Fibroblast of the aortic adventitia (primary cell): ENCODE results near the gene SBF2. TPM values are rescaled to one million over a fixed set of nuclear protein-coding genes. Genes with fewer than 3 reads are reported as not detected.

Experiments used
- DNase-seq: peaks from one replicate; pipeline ENCODE4 v3.0.0-alpha.2; 2010; ENCODE audit warnings: low read depth
- H3K4me3 ChIP-seq: 2 replicates; pipeline ENCODE4 v1.5.1; 2011; ENCODE audit warnings: low read depth, mild to moderate bottlenecking, control low read depth, low read length, moderate library complexity
- total RNA-seq: library from RNA; depleted of rRNA; stranded (reverse); fragments of >200 nt; gene quantifications from 2 replicates; pipeline ENCODE4 v1.2.3, GENCODE V29; 2012; ENCODE audit warnings: low replicate concordance
- TF ChIP-seq, protein P1 (sequence below): IDR thresholded peaks from 2 replicates; pipeline ENCODE4 v1.5.1; 2011; ENCODE audit warnings: mild to moderate bottlenecking, low read length, control low read depth, inconsistent platforms; ENCODE audit not compliant: insufficient read depth

Gene SBF2
- total RNA-seq, 1 donor = 65.3 TPM

DNA sequence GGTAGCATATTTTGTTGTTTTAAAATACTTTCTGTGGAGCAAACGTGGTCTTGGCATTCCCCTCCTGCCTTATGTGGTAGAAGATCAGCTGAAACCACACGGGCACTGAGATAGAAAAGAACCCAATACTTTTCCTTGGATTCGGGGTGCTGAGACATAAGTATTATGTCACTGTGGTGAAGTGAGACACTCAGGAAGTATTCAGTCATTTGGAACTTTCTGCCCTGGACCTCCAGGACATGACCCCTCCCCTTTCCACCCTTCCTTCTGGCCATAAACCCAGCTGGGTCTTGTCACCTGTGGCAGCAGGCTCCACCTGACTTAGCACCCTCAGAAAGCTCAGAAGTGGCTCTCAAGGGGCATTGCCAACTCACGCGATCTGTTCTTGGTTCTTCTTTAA is 506.8 kb downstream of the SBF2 start:
- TF ChIP-seq, protein P1, sequence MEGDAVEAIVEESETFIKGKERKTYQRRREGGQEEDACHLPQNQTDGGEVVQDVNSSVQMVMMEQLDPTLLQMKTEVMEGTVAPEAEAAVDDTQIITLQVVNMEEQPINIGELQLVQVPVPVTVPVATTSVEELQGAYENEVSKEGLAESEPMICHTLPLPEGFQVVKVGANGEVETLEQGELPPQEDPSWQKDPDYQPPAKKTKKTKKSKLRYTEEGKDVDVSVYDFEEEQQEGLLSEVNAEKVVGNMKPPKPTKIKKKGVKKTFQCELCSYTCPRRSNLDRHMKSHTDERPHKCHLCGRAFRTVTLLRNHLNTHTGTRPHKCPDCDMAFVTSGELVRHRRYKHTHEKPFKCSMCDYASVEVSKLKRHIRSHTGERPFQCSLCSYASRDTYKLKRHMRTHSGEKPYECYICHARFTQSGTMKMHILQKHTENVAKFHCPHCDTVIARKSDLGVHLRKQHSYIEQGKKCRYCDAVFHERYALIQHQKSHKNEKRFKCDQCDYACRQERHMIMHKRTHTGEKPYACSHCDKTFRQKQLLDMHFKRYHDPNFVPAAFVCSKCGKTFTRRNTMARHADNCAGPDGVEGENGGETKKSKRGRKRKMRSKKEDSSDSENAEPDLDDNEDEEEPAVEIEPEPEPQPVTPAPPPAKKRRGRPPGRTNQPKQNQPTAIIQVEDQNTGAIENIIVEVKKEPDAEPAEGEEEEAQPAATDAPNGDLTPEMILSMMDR = no peak

DNA sequence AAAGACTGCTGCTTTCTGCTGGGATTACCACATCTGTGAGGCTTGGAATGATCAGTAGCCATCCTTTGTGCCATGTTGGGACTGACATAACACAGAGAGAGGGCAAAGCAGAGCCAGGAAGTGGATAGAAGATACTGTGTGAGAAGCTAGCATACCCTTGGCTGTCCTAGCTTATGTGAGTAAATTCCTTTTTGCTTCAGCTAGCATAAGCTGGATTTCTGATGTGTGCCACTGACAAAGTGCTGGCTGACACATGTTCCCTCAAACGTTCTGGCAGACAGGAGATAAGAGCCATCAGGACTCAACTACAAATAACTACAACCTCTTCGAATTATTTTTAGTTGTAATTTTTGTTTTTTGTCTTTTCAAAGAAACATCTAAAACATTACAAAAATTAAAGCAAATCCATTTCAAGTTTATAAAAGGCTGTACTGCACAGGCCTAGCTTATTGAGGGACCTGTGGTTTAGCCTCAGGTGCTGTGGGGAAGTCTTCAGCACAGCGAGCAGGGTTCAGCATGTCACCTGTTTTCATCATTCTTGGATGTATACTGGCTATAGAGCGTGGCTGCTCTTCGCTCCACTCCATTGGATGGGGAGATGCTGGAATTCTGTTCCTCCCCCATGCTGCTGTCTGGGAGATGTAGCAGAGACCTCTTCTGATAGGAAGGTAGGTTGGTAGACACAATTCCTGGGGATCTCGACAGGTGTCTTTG is 509.3 kb downstream of the SBF2 start:
- DNase-seq = peak; percentile 40
- no peak overlapping the region for H3K4me3 ChIP-seq
- TF ChIP-seq, protein P1 = no peak

More for the DNA sequence above, 506.8 kb downstream of the SBF2 start:
- H3K4me3 ChIP-seq = no peak overlapping the region
- DNase-seq = no peak

DNA sequence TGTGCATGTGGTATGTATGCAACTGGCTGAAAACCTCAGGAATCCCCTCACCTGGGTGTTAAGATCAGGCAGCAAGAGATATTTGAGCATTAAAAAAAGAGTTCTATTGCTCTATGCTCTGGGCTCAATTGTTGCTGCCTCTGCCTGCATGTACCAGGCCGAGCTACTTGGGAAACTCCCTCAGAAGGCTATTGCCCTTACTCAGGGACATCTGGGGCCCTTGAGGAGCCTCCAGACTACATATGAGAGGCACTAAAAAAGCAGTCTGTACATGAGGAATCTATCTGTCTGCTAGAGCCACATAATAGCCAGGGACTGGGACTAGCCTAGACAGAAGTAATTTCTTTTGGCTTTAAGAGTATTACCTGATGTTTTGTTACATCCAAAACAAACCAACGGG is 510.0 kb downstream of the SBF2 start:
- no peak overlapping the region for H3K4me3 ChIP-seq
- TF ChIP-seq, protein P1 = no peak
- DNase-seq = no peak

DNA sequence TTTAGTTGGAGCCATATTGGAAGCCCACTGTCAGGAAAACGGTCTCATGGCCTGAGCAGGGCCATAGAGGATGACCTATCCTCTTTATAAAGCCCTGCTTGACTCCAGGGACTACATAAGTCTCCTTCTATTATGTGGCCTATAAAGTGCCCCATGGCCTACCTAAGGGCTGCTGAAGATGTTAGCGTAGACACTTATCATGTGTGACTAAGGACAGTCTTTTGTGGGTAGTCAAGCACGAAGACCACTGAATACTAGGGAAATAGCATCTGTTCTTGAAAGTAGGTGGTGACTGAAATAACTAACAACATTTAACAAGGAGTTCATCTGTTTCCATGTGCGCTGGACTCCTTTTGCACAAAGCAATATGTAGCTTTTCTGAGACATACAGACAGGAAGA is 513.1 kb downstream of the SBF2 start:
- DNase-seq = no peak
- TF ChIP-seq, protein P1 = no peak
- no peak overlapping the region for H3K4me3 ChIP-seq

DNA sequence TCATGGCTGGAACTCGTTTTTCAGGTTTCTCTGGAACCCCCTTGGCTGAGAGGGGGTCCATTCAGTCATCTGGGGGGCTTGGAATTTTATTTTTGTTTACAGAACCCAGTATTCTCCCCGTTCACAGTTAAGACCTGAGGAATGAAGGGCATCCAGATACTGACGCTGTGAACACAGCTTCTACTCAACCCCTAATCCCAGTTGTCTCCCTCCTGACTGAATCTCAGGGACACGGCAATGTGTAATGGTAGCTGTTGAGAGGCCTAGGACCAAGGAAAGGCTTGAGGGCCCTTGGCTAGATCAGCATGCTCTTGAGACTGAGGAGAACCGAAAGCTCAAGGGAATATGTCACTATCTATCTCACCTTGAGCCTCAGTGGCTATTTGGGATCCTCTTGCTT is 516.5 kb downstream of the SBF2 start:
- no peak overlapping the region for H3K4me3 ChIP-seq

DNA sequence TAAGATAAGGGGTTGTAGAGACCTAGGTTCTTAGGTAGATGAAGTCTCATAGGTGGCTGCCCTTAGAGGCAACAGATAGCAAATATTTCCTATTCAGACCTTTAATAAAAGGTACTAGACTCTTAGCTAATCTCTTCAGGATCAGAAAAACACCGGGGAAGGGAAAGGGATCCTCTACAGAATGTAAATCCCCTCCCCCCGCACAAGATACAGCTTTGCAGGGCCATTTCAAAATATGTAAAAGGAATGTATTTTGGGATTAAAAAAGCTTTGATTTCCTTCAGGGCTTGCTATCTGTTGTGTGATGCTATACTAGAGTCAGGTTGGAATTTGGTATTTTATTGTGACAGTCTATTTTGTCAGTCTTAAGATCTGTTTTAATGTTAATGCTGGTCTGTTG is 517.0 kb downstream of the SBF2 start:
- DNase-seq = no peak
- H3K4me3 ChIP-seq = no peak overlapping the region
- TF ChIP-seq, protein P1 = no peak

More for the DNA sequence above, 516.5 kb downstream of the SBF2 start:
- TF ChIP-seq, protein P1 = no peak
- DNase-seq = no peak

DNA sequence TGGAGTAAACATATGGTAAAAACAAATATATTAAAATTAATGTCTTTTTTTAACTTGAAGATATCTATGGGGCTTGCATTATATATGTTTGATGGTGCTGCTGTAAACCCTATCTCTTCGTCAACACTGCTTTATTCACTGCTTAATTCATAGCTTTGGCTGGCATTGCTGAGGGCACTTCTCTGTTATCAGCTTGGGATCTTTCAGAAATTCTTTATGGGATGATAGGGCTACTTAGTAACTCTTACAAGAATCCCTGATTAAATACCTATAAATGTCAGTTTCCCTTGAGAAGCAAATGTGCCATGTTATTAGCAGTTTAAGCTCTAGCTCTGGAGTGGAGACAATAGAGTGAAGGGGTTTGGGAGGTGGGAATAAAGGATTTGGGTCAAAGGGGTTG is 517.8 kb downstream of the SBF2 start:
- no peak overlapping the region for H3K4me3 ChIP-seq
- DNase-seq = no peak
- TF ChIP-seq, protein P1 = no peak
